ENCODE data around the gene METTL21C. TPM values are rescaled to one million over a fixed set of nuclear protein-coding genes. Genes with fewer than 3 reads are reported as not detected.

Gene METTL21C
- total RNA-seq, 1 donor from 2014 or later: not detected

- intact Hi-C loops (cut with DNase I): no loop called here
- Histone ChIP-seq H3K27me3 (no peaks in the 10 kb centered on the region), H3K4me3 (no peak overlapping the region), H3K9me3 (no peaks in the 10 kb centered on the region), H3K27ac (no peak overlapping the region), H3K4me1 (no peaks in the 10 kb centered on the region), H3K36me3 (no peaks in the 10 kb centered on the region)
- ATAC-seq (no peak), DNase-seq (no peak)
- TF ChIP-seq CTCF (IDR thresholded peaks at IDR 0.05): no peak
Observed at GRCh38 chr13:102708991-102709390, 14.1 kb upstream of the METTL21C start.

GRCh38 chr13:102708211-102708610, 13.4 kb upstream of the METTL21C start:
- no peak for DNase-seq
- Histone ChIP-seq H3K36me3 (no peaks in the 10 kb centered on the region), H3K27me3 (no peaks in the 10 kb centered on the region), H3K4me1 (no peaks in the 10 kb centered on the region), H3K27ac (no peak overlapping the region), H3K4me3 (no peak overlapping the region), H3K9me3 (no peaks in the 10 kb centered on the region)
- intact Hi-C loops (cut with DNase I): no loop called here
- ATAC-seq: no peak
- no peak for TF ChIP-seq CTCF (IDR thresholded peaks at IDR 0.05)

DNA sequence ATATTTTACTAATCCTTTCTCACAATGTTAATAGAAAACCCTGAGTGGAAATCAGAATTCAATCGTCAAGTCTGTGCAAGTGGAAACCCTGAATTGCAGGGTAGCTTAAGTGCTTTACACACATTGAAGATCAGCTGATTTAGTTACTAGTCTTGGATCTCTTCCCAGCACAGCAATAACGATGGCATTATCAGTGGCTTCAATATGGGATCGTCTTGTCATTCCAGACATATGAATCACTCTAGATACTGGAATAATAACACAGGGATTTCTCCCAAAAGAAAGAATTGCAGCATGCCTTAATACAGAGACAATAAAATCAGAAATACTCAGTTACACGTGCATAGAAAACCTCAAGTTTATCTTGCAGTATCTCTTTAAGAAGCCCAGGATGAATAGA, 12.6 kb upstream of the METTL21C start:
- no peaks in the 10 kb centered on the region for H3K4me1 ChIP-seq
- no peaks in the 10 kb centered on the region for H3K36me3 ChIP-seq
- TF ChIP-seq CTCF (IDR thresholded peaks at IDR 0.05): no peak
- intact Hi-C loops (cut with DNase I): no loop called here
- no peak for ATAC-seq
- DNase-seq: no peak
- H3K9me3 ChIP-seq: no peaks in the 10 kb centered on the region
- no peak overlapping the region for H3K27ac ChIP-seq
- no peak overlapping the region for H3K4me3 ChIP-seq
- H3K27me3 ChIP-seq: no peaks in the 10 kb centered on the region

DNA sequence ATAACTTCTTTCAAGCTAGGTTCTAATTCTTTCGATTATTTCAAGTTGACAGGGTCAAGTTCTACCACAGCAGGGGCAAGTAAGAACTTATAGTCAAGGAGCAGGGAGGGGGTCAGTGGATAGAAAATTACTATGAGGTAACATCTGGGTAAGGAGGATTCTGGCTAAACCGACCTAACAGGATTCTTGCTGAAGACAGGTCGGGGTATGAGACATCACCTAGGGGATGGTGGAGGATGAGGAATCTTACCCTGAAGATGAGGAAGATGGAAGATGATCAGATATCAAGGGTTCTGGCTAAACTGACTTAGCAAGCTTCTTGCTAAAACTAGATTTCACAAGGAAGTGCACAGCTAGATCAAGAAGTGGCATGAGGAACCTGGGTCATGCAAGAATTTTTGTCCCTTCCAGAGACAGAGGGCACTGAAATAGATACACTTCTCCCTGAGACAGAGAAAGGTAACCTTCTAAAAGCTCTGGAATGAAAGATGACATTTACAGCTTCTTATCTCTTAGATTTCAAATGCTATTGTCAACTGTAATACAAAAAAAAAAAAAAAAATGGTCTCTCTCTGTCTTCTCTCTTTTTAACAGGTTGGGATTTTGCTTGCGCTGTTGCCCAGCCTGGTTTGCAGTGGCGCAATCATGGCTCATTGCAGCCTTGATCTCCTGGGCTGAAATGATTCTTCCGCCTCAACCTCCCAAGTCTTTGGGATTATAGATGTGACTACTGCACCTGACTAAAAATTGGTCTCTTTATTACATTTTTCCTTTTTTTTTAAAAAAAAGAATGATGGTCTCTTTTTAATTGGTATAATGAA, 9.6 kb upstream of the METTL21C start:
- DNase-seq: no peak
- ATAC-seq: no peak
- Histone ChIP-seq H3K36me3 (no peaks in the 10 kb centered on the region), H3K9me3 (no peaks in the 10 kb centered on the region), H3K27me3 (no peaks in the 10 kb centered on the region), H3K27ac (no peak overlapping the region), H3K4me3 (no peak overlapping the region), H3K4me1 (no peaks in the 10 kb centered on the region)
- TF ChIP-seq CTCF (IDR thresholded peaks at IDR 0.05): no peak
- intact Hi-C loops (cut with DNase I): no loop called here

- no peaks in the 10 kb centered on the region for H3K4me1 ChIP-seq
- H3K36me3 ChIP-seq: no peaks in the 10 kb centered on the region
- intact Hi-C loops (cut with DNase I): no loop called here
- no peaks in the 10 kb centered on the region for H3K27me3 ChIP-seq
- no peaks in the 10 kb centered on the region for H3K9me3 ChIP-seq
- no peak for ATAC-seq
- DNase-seq: no peak
- no peak overlapping the region for H3K27ac ChIP-seq
- H3K4me3 ChIP-seq: no peak overlapping the region
- TF ChIP-seq CTCF (IDR thresholded peaks at IDR 0.05): no peak
Observed at GRCh38 chr13:102703726-102704035, 8.8 kb upstream of the METTL21C start.

Measured in upper lobe of right lung (tissue), 1 donor.